NCI-H2196 (cell line): ENCODE data around the gene CNIH3.

ENCODE experiments used
- DNase-seq: peaks from one replicate; lab custom pipeline; 2025; ENCODE audit not compliant: unreplicated experiment; lab: John Stamatoyannopoulos, UW

The CNIH3 gene

GRCh38 chr1:224613486-224613885 is 2.6 kb upstream of the CNIH3 start:
- no peak for DNase-seq

- no peak for DNase-seq
Observed at GRCh38 chr1:224616756-224617409, 766 bp downstream of the CNIH3 start.

GRCh38 chr1:224617410-224618355 is 1.6 kb downstream of the CNIH3 start:
- no peak for DNase-seq

- no peak for DNase-seq
Observed at GRCh38 chr1:224619209-224619608, 3.1 kb downstream of the CNIH3 start.

- no peak for DNase-seq
Observed at GRCh38 chr1:224620105-224620504, 4.0 kb downstream of the CNIH3 start.

- no peak for DNase-seq
Observed at GRCh38 chr1:224621813-224622682, 5.9 kb downstream of the CNIH3 start.

- no peak for DNase-seq
Observed at GRCh38 chr1:224622831-224623230, 6.7 kb downstream of the CNIH3 start.

GRCh38 chr1:224623310-224623714 is 7.2 kb downstream of the CNIH3 start:
- DNase-seq = no peak

- peak; percentile 83 for DNase-seq
Observed at GRCh38 chr1:224623743-224624333, 7.7 kb downstream of the CNIH3 start.

GRCh38 chr1:224624432-224624831 is 8.3 kb downstream of the CNIH3 start:
- no peak for DNase-seq

GRCh38 chr1:224626042-224626441 is 9.9 kb downstream of the CNIH3 start:
- DNase-seq = no peak

- DNase-seq = peak; percentile 9
Observed at GRCh38 chr1:224629965-224630364, 13.8 kb downstream of the CNIH3 start.

GRCh38 chr1:224631462-224632115 is 15.5 kb downstream of the CNIH3 start:
- no peak for DNase-seq

- DNase-seq = no peak
Observed at GRCh38 chr1:224632381-224632871, 16.3 kb downstream of the CNIH3 start.

- no peak for DNase-seq
Observed at GRCh38 chr1:224632921-224633321, 16.8 kb downstream of the CNIH3 start.

GRCh38 chr1:224635356-224635755 is 19.2 kb downstream of the CNIH3 start:
- DNase-seq = no peak

- DNase-seq = no peak
Observed at GRCh38 chr1:224637515-224637914, 21.4 kb downstream of the CNIH3 start.

GRCh38 chr1:224637936-224638335 is 21.8 kb downstream of the CNIH3 start:
- DNase-seq = no peak

- no peak for DNase-seq
Observed at GRCh38 chr1:224639426-224639975, 23.4 kb downstream of the CNIH3 start.

- no peak for DNase-seq
Observed at GRCh38 chr1:224640018-224640417, 23.9 kb downstream of the CNIH3 start.
